ENCODE results near the gene PHF24.
"Not testable (repeated sequence)": the region's sequence is repeated elsewhere in the genome, so short reads cannot be mapped to it uniquely, and the experiment has no call there.

Gene PHF24

GRCh38 chr9:34997379-34997781 lies 39.3 kb downstream of the PHF24 start:
- DNase-seq (ENCODE audit: low spot score): no peak

GRCh38 chr9:34998266-34998665 lies 40.2 kb downstream of the PHF24 start:
- DNase-seq (ENCODE audit: low spot score): no peak

- no peak for DNase-seq (ENCODE audit: low spot score)
Observed at GRCh38 chr9:34999576-34999975, 41.5 kb downstream of the PHF24 start.

- DNase-seq (ENCODE audit: low spot score): no peak
Observed at GRCh38 chr9:35000535-35001284, 42.6 kb downstream of the PHF24 start.

- DNase-seq (ENCODE audit: low spot score): no peak
Observed at GRCh38 chr9:35001285-35001677, 43.2 kb downstream of the PHF24 start.

GRCh38 chr9:35001803-35002502 lies 43.9 kb downstream of the PHF24 start:
- DNase-seq (ENCODE audit: low spot score): no peak

- no peak for DNase-seq (ENCODE audit: low spot score)
Observed at GRCh38 chr9:35002623-35003022, 44.5 kb downstream of the PHF24 start.

- DNase-seq (ENCODE audit: low spot score): not testable (repeated sequence)
Observed at GRCh38 chr9:35004299-35004698, 46.2 kb downstream of the PHF24 start.

- no peak for DNase-seq (ENCODE audit: low spot score)
Observed at GRCh38 chr9:35010351-35010958, 52.4 kb downstream of the PHF24 start.

- DNase-seq (ENCODE audit: low spot score): no peak
Observed at GRCh38 chr9:35014517-35014916, 56.4 kb downstream of the PHF24 start.

- DNase-seq (ENCODE audit: low spot score): not testable (repeated sequence)
Observed at GRCh38 chr9:35023443-35023842, 65.4 kb downstream of the PHF24 start.

- DNase-seq (ENCODE audit: low spot score): no peak
Observed at GRCh38 chr9:35026671-35027070, 68.6 kb downstream of the PHF24 start.

GRCh38 chr9:35027374-35027773 lies 69.3 kb downstream of the PHF24 start:
- no peak for DNase-seq (ENCODE audit: low spot score)

GRCh38 chr9:35027860-35028259 lies 69.8 kb downstream of the PHF24 start:
- DNase-seq (ENCODE audit: low spot score): no peak

GRCh38 chr9:35028341-35028740 lies 70.3 kb downstream of the PHF24 start:
- no peak for DNase-seq (ENCODE audit: low spot score)

GRCh38 chr9:35029241-35029640 lies 71.2 kb downstream of the PHF24 start:
- no peak for DNase-seq (ENCODE audit: low spot score)

- DNase-seq (ENCODE audit: low spot score): no peak
Observed at GRCh38 chr9:35029852-35030251, 71.8 kb downstream of the PHF24 start.

Measured in pons (tissue), 1 donor.